ENCODE measurements around the gene OLFML3. TPM values are rescaled to one million over a fixed set of nuclear protein-coding genes. Genes with fewer than 3 reads are reported as not detected.
"Not testable (repeated sequence)": the region's sequence is repeated elsewhere in the genome, so short reads cannot be mapped to it uniquely, and the experiment has no call there.

Gene OLFML3
- total and polyA plus RNA-seq, 7 experiments from 2014 or later = 0.24 to 1.8 (median 1.1) TPM; not detected in 2

- peaks cover 28 to 88% (median 80%) of the 10 kb centered on the region in 7 donors for H3K4me1 Mint-ChIP-seq
- Histone ChIP-seq H3K27ac (ENCODE audit: low read depth, low read length) (peak overlapping the region; percentile 73), H3K4me1 (ENCODE audit: control insufficient read depth in 2 of 2, insufficient read depth in 2 of 2, low read length in 2 of 2) (peaks cover 42 to 71% of the 10 kb centered on the region in 2 donors), H3K4me3 (ENCODE audit: low read length) (no peak overlapping the region), H3K27me3 (ENCODE audit: control insufficient read depth in 2 of 2, insufficient read depth in 2 of 2, low read length in 2 of 2) (no peaks in the 10 kb centered on the region), H3K36me3 (ENCODE audit: control insufficient read depth in 2 of 3, insufficient read depth in 3 of 3, low read length in 3 of 3) (peaks cover 0 to 8% (median 0%) of the 10 kb centered on the region in 3 experiments), H3K9me3 (ENCODE audit: control insufficient read depth in 2 of 3, low read length in 3 of 3) (no peaks in the 10 kb centered on the region)
- H3K36me3 Mint-ChIP-seq = peaks cover 4 to 37% (median 20%) of the 10 kb centered on the region in 5 donors
- no peaks in the 10 kb centered on the region for H3K27me3 Mint-ChIP-seq
- peaks cover 0 to 2% (median 0%) of the 10 kb centered on the region in 11 donors for H3K9me3 Mint-ChIP-seq
- intact Hi-C loops (cut with micrococcal nuclease) = loop anchor here (5.0 to 10.0 kb wide), 4 partner anchors 108 to 1149 kb away; partner anchors contain the start of genes MAGI3 (in 1 of the 2) and PHTF1 (in 1 of the 2)
- no peak for DNase-seq
- ChIA-PET POLR2A (interaction anchor here (0.6 to 19.6 kb wide), 5 partner anchors 10 to 516 kb away, joined by 3 to 360 read pairs (median 4); partner anchors contain the start of genes AP4B1, DCLRE1B and HIPK1), CTCF (interaction anchor here (2.5 kb wide), 1 partner anchor 15 kb away, joined by 21 read pairs; the partner anchor contains the start of gene HIPK1)
- peak overlapping the region in 7 of 9 donors; percentile 41 to 99 (median 94) for H3K27ac Mint-ChIP-seq
- no peak for ATAC-seq
- H3K4me3 Mint-ChIP-seq = peak overlapping the region in 7 of 10 donors; percentile 72 to 88 (median 83)
These were observed 33.9 kb upstream of the OLFML3 start for GRCh38 chr1:113945329-113945728.

- no peaks in the 10 kb centered on the region for H3K27me3 ChIP-seq (ENCODE audit: control insufficient read depth in 2 of 2, insufficient read depth in 2 of 2, low read length in 2 of 2)
- no peak overlapping the region for H3K4me3 ChIP-seq (ENCODE audit: low read length)
- DNase-seq = peak in 4 of 9 donors; percentile 16 to 37 (median 32)
- intact Hi-C loops (cut with micrococcal nuclease) = loop anchor here (1.0 to 10.0 kb wide), 6 partner anchors 9 to 1231 kb away; partner anchors contain the start of genes MAGI3 (in 1 of the 2), PHTF1 (in 1 of the 2) and PPM1J (in 1 of the 2)
- H3K4me1 Mint-ChIP-seq = peaks cover 23 to 85% (median 79%) of the 10 kb centered on the region in 7 donors
- peaks cover 4 to 32% (median 19%) of the 10 kb centered on the region in 5 donors for H3K36me3 Mint-ChIP-seq
- no peaks in the 10 kb centered on the region for H3K9me3 ChIP-seq (ENCODE audit: control insufficient read depth in 2 of 3, low read length in 3 of 3)
- CTCF ChIA-PET = interaction anchor here (1.1 to 2.5 kb wide), 5 partner anchors 10 to 110 kb away, joined by 3 to 21 read pairs (median 4); partner anchors contain the start of genes AP4B1, DCLRE1B and HIPK1
- H3K27ac Mint-ChIP-seq = peak overlapping the region; percentile 34 to 99 (median 97)
- peak overlapping the region; percentile 57 to 88 (median 83) for H3K4me3 Mint-ChIP-seq
- H3K27me3 Mint-ChIP-seq = no peaks in the 10 kb centered on the region
- H3K4me1 ChIP-seq (ENCODE audit: control insufficient read depth in 2 of 2, insufficient read depth in 2 of 2, low read length in 2 of 2) = peaks cover 35 to 71% of the 10 kb centered on the region in 2 donors
- peak overlapping the region; percentile 73 for H3K27ac ChIP-seq (ENCODE audit: low read depth, low read length)
- POLR2A ChIA-PET = interaction anchor here (0.6 to 19.6 kb wide), 6 partner anchors 9 to 134 kb away, joined by 3 to 360 read pairs (median 6); partner anchors contain the start of genes AP4B1, DCLRE1B, HIPK1 and RSBN1
- peak; percentile 38 for ATAC-seq
- H3K9me3 Mint-ChIP-seq = peaks cover 0 to 2% (median 0%) of the 10 kb centered on the region in 11 donors
- peaks cover 0 to 8% (median 0%) of the 10 kb centered on the region in 3 experiments for H3K36me3 ChIP-seq (ENCODE audit: control insufficient read depth in 2 of 3, insufficient read depth in 3 of 3, low read length in 3 of 3)
These were observed 33.2 kb upstream of the OLFML3 start for GRCh38 chr1:113946112-113946511.

GRCh38 chr1:113946678-113947387, 32.4 kb upstream of the OLFML3 start:
- no peaks in the 10 kb centered on the region for H3K27me3 Mint-ChIP-seq
- ChIA-PET POLR2A (interaction anchor here (0.6 to 19.6 kb wide), 7 partner anchors 9 to 135 kb away, joined by 3 to 360 read pairs (median 4); partner anchors contain the start of genes AP4B1, DCLRE1B, HIPK1 and RSBN1), CTCF (interaction anchor here (0.6 to 2.5 kb wide), 9 partner anchors 8 to 1647 kb away, joined by 3 to 21 read pairs (median 3); partner anchors contain the start of genes AP4B1, DCLRE1B and HIPK1)
- Histone ChIP-seq H3K4me1 (ENCODE audit: control insufficient read depth in 2 of 2, insufficient read depth in 2 of 2, low read length in 2 of 2) (peaks cover 40 to 72% of the 10 kb centered on the region in 2 donors), H3K27me3 (ENCODE audit: control insufficient read depth in 2 of 2, insufficient read depth in 2 of 2, low read length in 2 of 2) (no peaks in the 10 kb centered on the region), H3K36me3 (ENCODE audit: control insufficient read depth in 2 of 3, insufficient read depth in 3 of 3, low read length in 3 of 3) (peaks cover 0 to 8% (median 0%) of the 10 kb centered on the region in 3 experiments), H3K9me3 (ENCODE audit: control insufficient read depth in 2 of 3, low read length in 3 of 3) (no peaks in the 10 kb centered on the region), H3K4me3 (ENCODE audit: low read length) (peak overlapping the region; percentile 25), H3K27ac (ENCODE audit: low read depth, low read length) (peak overlapping the region; percentile 73)
- DNase-seq (no peak), ATAC-seq (peak; percentile 36)
- peak overlapping the region; percentile 84 to 99 (median 97) for H3K27ac Mint-ChIP-seq
- intact Hi-C loops (cut with micrococcal nuclease) = loop anchor here (1.0 to 10.0 kb wide), 8 partner anchors 8 to 1232 kb away; partner anchors contain the start of genes MAGI3 (in 1 of the 2), PHTF1 (in 1 of the 2) and PPM1J (in 1 of the 2)
- H3K9me3 Mint-ChIP-seq = peaks cover 0 to 2% (median 0%) of the 10 kb centered on the region in 11 donors
- peaks cover 29 to 87% (median 82%) of the 10 kb centered on the region in 7 donors for H3K4me1 Mint-ChIP-seq
- H3K36me3 Mint-ChIP-seq = peaks cover 4 to 29% (median 16%) of the 10 kb centered on the region in 5 donors
- H3K4me3 Mint-ChIP-seq = peak overlapping the region; percentile 72 to 88 (median 83)

- H3K27me3 ChIP-seq (ENCODE audit: control insufficient read depth in 2 of 2, insufficient read depth in 2 of 2, low read length in 2 of 2) = no peaks in the 10 kb centered on the region
- no peaks in the 10 kb centered on the region for H3K27me3 Mint-ChIP-seq
- peak overlapping the region; percentile 73 for H3K27ac ChIP-seq (ENCODE audit: low read depth, low read length)
- H3K36me3 ChIP-seq (ENCODE audit: control insufficient read depth in 2 of 3, insufficient read depth in 3 of 3, low read length in 3 of 3) = peaks cover 0 to 5% (median 0%) of the 10 kb centered on the region in 3 experiments
- ChIA-PET CTCF (interaction anchor here (0.8 to 2.5 kb wide), 6 partner anchors 8 to 112 kb away, joined by 3 to 21 read pairs (median 4); partner anchors contain the start of genes AP4B1 and HIPK1), POLR2A (interaction anchor here (0.6 to 19.6 kb wide), 6 partner anchors 9 to 143 kb away, joined by 4 to 360 read pairs (median 6); partner anchors contain the start of genes AP4B1, DCLRE1B, HIPK1 and RSBN1)
- peaks cover 33 to 87% (median 81%) of the 10 kb centered on the region in 7 donors for H3K4me1 Mint-ChIP-seq
- H3K36me3 Mint-ChIP-seq = peaks cover 4 to 27% (median 13%) of the 10 kb centered on the region in 5 donors
- peak overlapping the region; percentile 58 to 88 (median 83) for H3K4me3 Mint-ChIP-seq
- peak in 5 of 9 donors; percentile 51 to 59 (median 55) for DNase-seq
- H3K27ac Mint-ChIP-seq = peak overlapping the region; percentile 84 to 99 (median 97)
- peak; percentile 71 for ATAC-seq
- H3K9me3 Mint-ChIP-seq = peaks cover 0 to 2% (median 0%) of the 10 kb centered on the region in 11 donors
- H3K4me3 ChIP-seq (ENCODE audit: low read length) = peak overlapping the region; percentile 25
- intact Hi-C loops (cut with micrococcal nuclease) = loop anchor here (1.0 to 10.0 kb wide), 7 partner anchors 10 to 1233 kb away; partner anchors contain the start of genes MAGI3 (in 1 of the 2), PHTF1 (in 1 of the 2) and PPM1J (in 1 of the 2)
- H3K4me1 ChIP-seq (ENCODE audit: control insufficient read depth in 2 of 2, insufficient read depth in 2 of 2, low read length in 2 of 2) = peaks cover 42 to 68% of the 10 kb centered on the region in 2 donors
- no peaks in the 10 kb centered on the region for H3K9me3 ChIP-seq (ENCODE audit: control insufficient read depth in 2 of 3, low read length in 3 of 3)
These were observed 31.7 kb upstream of the OLFML3 start for GRCh38 chr1:113947388-113948107.

GRCh38 chr1:113948151-113948550, 31.1 kb upstream of the OLFML3 start:
- not testable (repeated sequence) for H3K27me3 Mint-ChIP-seq; H3K9me3 ChIP-seq (ENCODE audit: control insufficient read depth in 2 of 3, low read length in 3 of 3); H3K27me3 ChIP-seq (ENCODE audit: control insufficient read depth in 2 of 2, insufficient read depth in 2 of 2, low read length in 2 of 2); DNase-seq; ATAC-seq; H3K9me3 Mint-ChIP-seq; H3K4me3 ChIP-seq (ENCODE audit: low read length); H3K36me3 ChIP-seq (ENCODE audit: control insufficient read depth in 2 of 3, insufficient read depth in 3 of 3, low read length in 3 of 3)
- Mint-ChIP-seq H3K4me1 (peaks cover 34 to 89% (median 83%) of the 10 kb centered on the region in 7 donors), H3K4me3 (peak overlapping the region in 9 of 10 donors; percentile 58 to 88 (median 83)), H3K27ac (peak overlapping the region; percentile 42 to 99 (median 97)), H3K36me3 (peaks cover 2 to 29% (median 10%) of the 10 kb centered on the region in 5 donors)
- intact Hi-C loops (cut with micrococcal nuclease) = loop anchor here (5.0 to 10.0 kb wide), 4 partner anchors 111 to 1147 kb away; partner anchors contain the start of genes MAGI3 (in 1 of the 2) and PHTF1 (in 1 of the 2)
- ChIA-PET POLR2A (interaction anchor here (0.6 to 19.6 kb wide), 6 partner anchors 13 to 1491 kb away, joined by 4 to 360 read pairs (median 5); partner anchors contain the start of genes AP4B1, DCLRE1B and HIPK1), CTCF (interaction anchor here (0.7 to 3.0 kb wide), 8 partner anchors 8 to 791 kb away, joined by 3 to 21 read pairs (median 4); partner anchors contain the start of gene AP4B1)
- Histone ChIP-seq H3K27ac (ENCODE audit: low read depth, low read length) (peak overlapping the region; percentile 73), H3K4me1 (ENCODE audit: control insufficient read depth in 2 of 2, insufficient read depth in 2 of 2, low read length in 2 of 2) (peaks cover 42 to 68% of the 10 kb centered on the region in 2 donors)

Data from naive thymus-derived CD4-positive, alpha-beta T cell (primary cell).